K562 (cell line): ENCODE measurements around the gene ST3GAL3. TPM values are rescaled to one million over a fixed set of nuclear protein-coding genes. Genes with fewer than 3 reads are reported as not detected.

Experiments used
- ATAC-seq: fragments of 200-7000 bp; cut with Tn5 transposase; 3 replicates; pipeline ENCODE4 v1.9.1; 2020; ENCODE audit warnings: moderate library complexity
- BruUV-seq: library from RNA; stranded (reverse); fragments of 400-500 nt; replicated peaks from 2 replicates; lab custom pipeline; 2021; lab: Mats Ljungman, UMichigan
- CTCF ChIA-PET: fragments of 300-600 bp; formaldehyde crosslinking; extraction: SDS; loops from one replicate; lab custom pipeline; 2021; ENCODE audit warnings: low intra/inter-chr PET ratio; lab: Yijun Ruan, JAX
- POLR2A ChIA-PET: fragments of 300-600, 350-650 bp; sonication (Branson Sonifier 250); formaldehyde crosslinking; extraction: SDS; loops from one replicate; lab custom pipeline; 2021; ENCODE audit warnings: antibody characterized with exemption, inconsistent platforms; lab: Yijun Ruan, JAX
- DNase-seq, 4 experiments: peaks; one replicate each; pipeline versions ENCODE4 v3.0.0 to v3.0.0-alpha.2; 2011 to 2018; ENCODE audit warnings: low spot score in 3 of 4, mixed read lengths in 3 of 4; ENCODE audit errors: extremely low read depth in 1 of 4
- FAIRE-seq: peaks from 2 replicates; lab custom pipeline; 2011; peaks lifted over from hg19 to GRCh38; lab: Jason Lieb, UNC
- H2AFZ ChIP-seq: 2 replicates; pipeline ENCODE4 v1.6.0; 2011; ENCODE audit warnings: low read depth, low read length, control low read depth, inconsistent platforms
- H3K27ac ChIP-seq: fragments of 200-600 bp; 3 replicates; pipeline ENCODE4 v1.8.0; 2011; ENCODE audit warnings: low read depth, mild to moderate bottlenecking, control low read depth, inconsistent platforms, low read length, moderate library complexity, mixed read lengths; ENCODE audit errors: extremely low read depth
- H3K27me3 ChIP-seq, 2 experiments: fragments of 300-600 bp in 1 of 2; 2 replicates in 1 of 2; 3 replicates in 1 of 2; pipeline versions ENCODE4 v1.6.0 to v1.8.0; 2011; ENCODE audit warnings: inconsistent platforms in 2 of 2, low read length in 2 of 2, mild to moderate bottlenecking in 1 of 2, mixed read lengths in 1 of 2, moderate library complexity in 1 of 2; ENCODE audit not compliant: control insufficient read depth in 2 of 2, insufficient read depth in 2 of 2
- H3K36me3 ChIP-seq: fragments of 300-600 bp; 3 replicates; pipeline ENCODE4 v1.8.0; 2011; ENCODE audit warnings: mild to moderate bottlenecking, low read length, inconsistent platforms; ENCODE audit not compliant: control insufficient read depth, insufficient read depth
- H3K4me1 ChIP-seq, 2 experiments: fragments of 200-600 bp in 1 of 2; replicated peaks in 1 of 2; 2 replicates in 1 of 2; 3 replicates in 1 of 2; pipeline versions ENCODE4 v1.5.1 to v1.8.0; 2011; ENCODE audit warnings: inconsistent platforms in 2 of 2, low read length in 2 of 2, mild to moderate bottlenecking in 1 of 2, mixed read lengths in 1 of 2, moderate library complexity in 1 of 2; ENCODE audit not compliant: control insufficient read depth in 2 of 2, insufficient read depth in 2 of 2
- H3K4me2 ChIP-seq: 2 replicates; pipeline ENCODE4 v1.6.1; 2011; ENCODE audit warnings: low read length, control low read depth, inconsistent platforms, mixed read lengths; ENCODE audit not compliant: insufficient read depth
- H3K4me3 ChIP-seq: fragments of 200-600 bp; sonication (generic), shearing (Covaris generic); 2 replicates; pipeline ENCODE4 v1.5.1; 2016; ENCODE audit warnings: control low read depth, inconsistent platforms
- H3K79me2 ChIP-seq: fragments of 200-600 bp; 3 replicates; pipeline ENCODE4 v1.8.0; 2011; ENCODE audit warnings: low read length, inconsistent platforms; ENCODE audit not compliant: control insufficient read depth, insufficient read depth
- H3K9ac ChIP-seq, 2 experiments: 2 replicates each; pipeline versions ENCODE4 v1.6.0 to v1.6.1; 2011; ENCODE audit warnings: low read depth in 2 of 2, low read length in 2 of 2, control low read depth in 1 of 2, inconsistent platforms in 1 of 2, mild to moderate bottlenecking in 1 of 2, mixed read lengths in 1 of 2; ENCODE audit not compliant: insufficient read depth in 1 of 2
- H3K9me1 ChIP-seq: one replicate; pipeline ENCODE4 v1.6.0; 2011; ENCODE audit warnings: inconsistent platforms, mild to moderate bottlenecking, low read length, moderate library complexity; ENCODE audit not compliant: control insufficient read depth, insufficient read depth
- H3K9me3 ChIP-seq: replicated peaks from 2 replicates; pipeline ENCODE4 v1.5.1; 2011; ENCODE audit warnings: low read depth, low read length, inconsistent platforms; ENCODE audit not compliant: control insufficient read depth, insufficient read depth
- H4K20me1 ChIP-seq: replicated peaks from 2 replicates; pipeline ENCODE4 v1.6.1; 2011; ENCODE audit warnings: low read length, inconsistent platforms, mixed read lengths; ENCODE audit not compliant: control insufficient read depth, insufficient read depth
- CTCF ChIP-seq, 3 experiments: IDR thresholded peaks in 2 of 3; conservative IDR thresholded peaks in 1 of 3; 2 replicates each; pipeline ENCODE4 v1.5.1; 2011 to 2012; ENCODE audit warnings: low read length in 3 of 3, mild to moderate bottlenecking in 3 of 3, control low read depth in 2 of 3, improper control_type of control experiment in 1 of 3, inconsistent platforms in 1 of 3, low read depth in 1 of 3, mixed read lengths in 1 of 3, moderate library complexity in 1 of 3; ENCODE audit not compliant: insufficient read depth in 2 of 3
- KDM5B ChIP-seq: fragments of 200-600 bp; sonication (generic); IDR thresholded peaks from 2 replicates; pipeline ENCODE4 v1.6.1; 2012; ENCODE audit warnings: low read depth, mild to moderate bottlenecking, moderate library complexity, low read length, control low read depth, inconsistent platforms; ENCODE audit not compliant: insufficient replicate concordance
- MECOM ChIP-seq: fragments of 250-450 bp; sonication (Bioruptor Pico); IDR thresholded peaks from 2 replicates; pipeline ENCODE4 v1.8.0; 2022; ENCODE audit warnings: inconsistent platforms
- MYNN ChIP-seq, 2 experiments: sonication (generic); formaldehyde crosslinking in 1 of 2; IDR thresholded peaks; 2 replicates each; pipeline versions ENCODE4 v1.5.0 to v1.6.1; 2016 to 2020; ENCODE audit warnings: antibody characterized with exemption in 1 of 2, missing genetic modification reagents in 1 of 2
- PYGO2 ChIP-seq: fragments of 450-650 bp; IDR thresholded peaks from 2 replicates; pipeline ENCODE4 v1.6.1; 2016; ENCODE audit warnings: mild to moderate bottlenecking, missing genetic modification characterization, moderate library complexity, missing compliant biosample characterization
- RBM25 ChIP-seq: fragments of 200-400 bp; formaldehyde crosslinking; IDR thresholded peaks from 2 replicates; pipeline ENCODE4 v1.6.1; 2018; ENCODE audit warnings: low read length, low read depth, moderate library complexity; ENCODE audit not compliant: severe bottlenecking
- RHOXF2B ChIP-seq: fragments of 250-450 bp; sonication (Bioruptor Pico); conservative IDR thresholded peaks from 2 replicates; pipeline ENCODE4 v1.5.1; 2021
- SAP30 ChIP-seq: fragments of 200-600 bp; sonication (generic); IDR thresholded peaks from 2 replicates; pipeline ENCODE4 v1.6.1; 2012; ENCODE audit warnings: borderline replicate concordance, low read depth, mild to moderate bottlenecking, moderate library complexity, low read length, control low read depth, inconsistent platforms; ENCODE audit not compliant: insufficient read depth, poor library complexity, severe bottlenecking
- TEAD4 ChIP-seq, 2 experiments: sonication (generic) in 1 of 2; formaldehyde crosslinking in 1 of 2; IDR thresholded peaks; 2 replicates each; pipeline versions ENCODE4 v1.6.1 to v1.8.0; 2012 to 2022; ENCODE audit warnings: borderline replicate concordance in 1 of 2, inconsistent platforms in 1 of 2, low read length in 1 of 2, mild to moderate bottlenecking in 1 of 2, missing genetic modification reagents in 1 of 2
- U2AF2 ChIP-seq: fragments of 200-400 bp; formaldehyde crosslinking; optimal IDR thresholded peaks from 2 replicates; pipeline ENCODE3; 2017; ENCODE audit warnings: low read depth, mild to moderate bottlenecking, low read length
- ZEB2 ChIP-seq: fragments of 450-650 bp; IDR thresholded peaks from 2 replicates; pipeline ENCODE4 v1.6.1; 2016
- ZFP36 ChIP-seq: fragments of 150-350 bp; IDR thresholded peaks from 2 replicates; pipeline ENCODE4 v1.6.1; 2018; ENCODE audit warnings: low read length, low read depth; ENCODE audit not compliant: partially characterized antibody
- ZNF3 ChIP-seq: fragments of 250-450 bp; sonication (Bioruptor Pico); IDR thresholded peaks from 2 replicates; pipeline ENCODE4 v1.5.0; 2021; ENCODE audit warnings: mild to moderate bottlenecking, moderate library complexity
- ZSCAN29 ChIP-seq: fragments of 450-650 bp; IDR thresholded peaks from 2 replicates; pipeline ENCODE4 v1.6.1; 2017
- WGBS: fragments of 100-300 bp; shearing (Covaris generic); methylation state at CpG from one replicate; pipeline ENCODE4 v1.1.6; 2016; ENCODE audit warnings: low coverage, mixed read lengths; ENCODE audit not compliant: insufficient coverage; ENCODE audit errors: missing lambda C conversion rate; 5-methylcytosine and 5-hydroxymethylcytosine counted together
- in situ Hi-C: fragments of 300-500 bp; cut with MboI; formaldehyde crosslinking; loops from 4 replicates; pipeline ENCODE4 v1.15.0; 2018; ENCODE audit warnings: inconsistent platforms, mixed read lengths
- intact Hi-C: fragments of 100-400 bp; cut with micrococcal nuclease; formaldehyde crosslinking; loops from 2 replicates; pipeline ENCODE4 v1.14.2; 2022
- polyA plus RNA-seq, 8 experiments: library from polyadenylated mRNA; depleted of rRNA in 4 of 8; stranded (reverse) in 5 of 8; unstranded in 3 of 8; fragments of >200 nt; fragmentation: Nextera tagmentation in 2 of 8; fragmentation: Illumina TruSeq in 1 of 8; extraction: Ambion mirVana in 2 of 8; extraction: Trizol in 1 of 8; gene quantifications; 2 replicates each; pipeline versions ENCODE4 v1.2.1 to v1.2.3, GENCODE V29; 2011 to 2014; ENCODE audit warnings: inconsistent platforms in 1 of 8, missing spikeins in 1 of 8
- total RNA-seq, 7 experiments: library from RNA; depleted of rRNA in 6 of 7; stranded (reverse); fragments of >200 nt in 6 of 7; fragmentation: Illumina TruSeq in 2 of 7; extraction: Trizol in 2 of 7; gene quantifications; 2 replicates each; pipeline versions ENCODE4 v1.2.1 to v1.2.3, GENCODE V29; 2011 to 2021; ENCODE audit warnings: low replicate concordance in 1 of 7

Gene ST3GAL3
- total and polyA plus RNA-seq, 9 of the 15 experiments (the other 6 are each of a cell fraction or from before 2014, with no cell fraction given), result 1.2 to 18.9 (median 11.0) TPM

DNA sequence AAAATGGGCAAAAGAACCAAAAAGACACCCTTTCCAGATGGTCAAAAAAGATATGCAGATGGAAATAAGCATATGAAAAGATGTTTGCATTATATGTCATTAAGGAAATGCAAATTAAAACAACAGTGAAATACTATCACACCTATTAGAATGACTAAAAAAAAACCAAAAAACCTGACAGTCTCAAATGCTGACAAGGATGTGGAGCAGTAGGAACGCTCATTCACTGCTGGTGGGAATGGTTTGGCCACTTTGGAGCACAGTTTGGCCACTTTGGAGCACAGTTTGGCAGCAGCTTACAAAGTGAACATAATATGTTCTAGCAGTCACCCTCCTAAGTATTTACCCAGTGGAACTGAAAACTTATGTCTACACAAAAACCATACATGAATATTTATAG, 121.2 kb downstream of the ST3GAL3 start:
- Histone ChIP-seq H2AFZ (no peak overlapping the region), H3K4me1 (peaks cover under 1 to 4% of the 10 kb centered on the region in 2 experiments; a peak in 2 of 5 replicates), H3K79me2 (no peaks in the 10 kb centered on the region), H3K4me3 (no peak overlapping the region), H3K9ac (no peak overlapping the region), H3K9me1 (no peaks in the 10 kb centered on the region), H3K36me3 (0 out of 3 replicates have a peak, but pooled peaks cover 3% of the 10 kb centered on the region), H3K27ac (no peak overlapping the region), H3K4me2 (no peak overlapping the region), H4K20me1 (no peaks in the 10 kb centered on the region), H3K27me3 (no peaks in the 10 kb centered on the region), H3K9me3 (no peaks in the 10 kb centered on the region)
- ChIA-PET CTCF (interaction anchor here (0.7 kb wide), 1 partner anchor 492 kb away, joined by 3 read pairs; no protein-coding TSS in a partner anchor), POLR2A (interaction anchor here (0.9 kb wide), 1 partner anchor 9 kb away, joined by 3 read pairs; no protein-coding TSS in a partner anchor)
- ATAC-seq, result no peak
- FAIRE-seq, result no peak
- WGBS, result 61% methylated on average over 1 of the region's 1 CpG
- BruUV-seq, result no TSS peak
- intact Hi-C loops (no loop called here), in situ Hi-C loops (no loop called here)
- DNase-seq, result no peak
- TF ChIP-seq ZFP36, result peak; percentile 70
- peak; percentile 35 for TF ChIP-seq RBM25
- TF ChIP-seq U2AF2, result no peak
- no peak for TF ChIP-seq KDM5B
- no peak for TF ChIP-seq ZNF3 (CRISPR knock-in tag)
- TF ChIP-seq, all 486 proteins: peak for 2

- H3K79me2 ChIP-seq, result no peaks in the 10 kb centered on the region; the same call in 2 of the 3 replicates
- H3K4me2 ChIP-seq, result no peak overlapping the region
- H3K27ac ChIP-seq, result no peak overlapping the region
- ChIA-PET CTCF (no interaction called here), POLR2A (interaction anchor here (1.1 kb wide), 1 partner anchor 10 kb away, joined by 3 read pairs; no protein-coding TSS in a partner anchor)
- no peak for ATAC-seq
- in situ Hi-C loops, result no loop called here
- no peak overlapping the region for H3K4me3 ChIP-seq
- H2AFZ ChIP-seq, result no peak overlapping the region
- H3K9me1 ChIP-seq, result no peaks in the 10 kb centered on the region
- DNase-seq, result no peak
- no peaks in the 10 kb centered on the region for H3K9me3 ChIP-seq
- H4K20me1 ChIP-seq, result no peaks in the 10 kb centered on the region
- H3K27me3 ChIP-seq, result no peaks in the 10 kb centered on the region
- BruUV-seq, result no TSS peak
- intact Hi-C loops, result no loop called here
- no peak overlapping the region for H3K9ac ChIP-seq
- FAIRE-seq, result no peak
- H3K4me1 ChIP-seq, result peaks cover 20 to 26% of the 10 kb centered on the region in 2 experiments
- 0 out of 3 replicates have a peak, but pooled peaks cover 4% of the 10 kb centered on the region for H3K36me3 ChIP-seq
- TF ChIP-seq PYGO2 (tag) (no peak), MECOM (CRISPR knock-in tag) (no peak), MYNN (IDR thresholded peaks at IDR 0.05) (no peak), MYNN (CRISPR knock-in tag; IDR thresholded peaks at IDR 0.05) (no peak), CTCF (IDR thresholded peaks at IDR 0.05 in 2 of 3, conservative IDR thresholded peaks at IDR 0.05 in 1 of 3; ENCODE audit: insufficient read depth in 2 of 3, low read depth in 1 of 3, low read length in 3 of 3) (no peak), RHOXF2B (CRISPR knock-in tag) (no peak), SAP30 (no peak), TEAD4 (IDR thresholded peaks at IDR 0.05; ENCODE audit: low read length) (no peak), TEAD4 (CRISPR knock-in tag; IDR thresholded peaks at IDR 0.05; ENCODE audit: borderline replicate concordance) (no peak), ZSCAN29 (no peak), ZEB2 (no peak)
Observed at GRCh38 chr1:43830802-43831201, 123.5 kb downstream of the ST3GAL3 start.
